HepG2 (cell line): ENCODE data around the gene PUDP. TPM values are rescaled to one million over a fixed set of nuclear protein-coding genes. Genes with fewer than 3 reads are reported as not detected.
"Not testable (repeated sequence)": the region's sequence is repeated elsewhere in the genome, so short reads cannot be mapped to it uniquely, and the experiment has no call there.

Source experiments
- ATAC-seq: fragments of 200-7000 bp; cut with Tn5 transposase; 3 replicates; pipeline ENCODE4 v1.9.1; 2020; ENCODE audit warnings: mild to moderate bottlenecking, moderate library complexity
- BruUV-seq: library from RNA; stranded (reverse); fragments of 400-500 nt; replicated peaks from 2 replicates; lab custom pipeline; 2021; lab: Mats Ljungman, UMichigan
- CTCF ChIA-PET: fragments of 300-600 bp; formaldehyde crosslinking; extraction: SDS; loops from one replicate; lab custom pipeline; 2021; ENCODE audit warnings: low total read pairs, inconsistent platforms, low intra/inter-chr PET ratio; lab: Yijun Ruan, JAX
- POLR2A ChIA-PET: fragments of 350-600 bp; sonication (Branson Sonifier 250); formaldehyde crosslinking; loops from one replicate; lab custom pipeline; 2020; ENCODE audit warnings: antibody characterized with exemption, inconsistent platforms; lab: Yijun Ruan, JAX
- DNase-seq: peaks from one replicate; pipeline ENCODE4 v3.0.0-alpha.2; 2015; ENCODE audit warnings: low spot score
- FAIRE-seq: peaks from 3 replicates; lab custom pipeline; 2011; peaks lifted over from hg19 to GRCh38; lab: Jason Lieb, UNC
- H2AFZ ChIP-seq: one replicate; pipeline ENCODE4 v1.6.1; 2011; ENCODE audit warnings: low read length, inconsistent platforms
- H3K27ac ChIP-seq: fragments of 300-600 bp; 3 replicates; pipeline ENCODE4 v1.8.0; 2011; ENCODE audit warnings: mixed run types, mild to moderate bottlenecking, mixed read lengths, low read length, inconsistent platforms; ENCODE audit not compliant: insufficient read depth; ENCODE audit errors: extremely low read length
- H3K27me3 ChIP-seq, 2 experiments: fragments of 200-600 bp in 1 of 2; 2 replicates in 1 of 2; 3 replicates in 1 of 2; pipeline versions ENCODE4 v1.6.0 to v1.8.0; 2011; ENCODE audit warnings: low read length in 2 of 2, mild to moderate bottlenecking in 2 of 2, moderate library complexity in 2 of 2, inconsistent platforms in 1 of 2; ENCODE audit not compliant: insufficient read depth in 2 of 2, control insufficient read depth in 1 of 2
- H3K36me3 ChIP-seq, 2 experiments: fragments of 200-600 bp in 1 of 2; replicated peaks in 1 of 2; 2 replicates in 1 of 2; 3 replicates in 1 of 2; pipeline versions ENCODE4 v1.5.1 to v1.8.0; 2011; ENCODE audit warnings: low read length in 2 of 2, inconsistent platforms in 1 of 2; ENCODE audit not compliant: insufficient read depth in 2 of 2, control insufficient read depth in 1 of 2
- H3K4me1 ChIP-seq: 2 replicates; pipeline ENCODE4 v1.5.1; 2012; ENCODE audit warnings: low read length, inconsistent platforms; ENCODE audit not compliant: insufficient read depth
- H3K4me2 ChIP-seq: 2 replicates; pipeline ENCODE4 v1.6.0; 2011; ENCODE audit warnings: low read depth, low read length, inconsistent platforms
- H3K4me3 ChIP-seq, 3 experiments: fragments of 200-600 bp in 1 of 3; sonication (generic), shearing (Covaris generic) in 1 of 3; replicated peaks in 1 of 3; 2 replicates each; pipeline ENCODE4 v1.5.1; 2011 to 2016; ENCODE audit warnings: low read length in 3 of 3, inconsistent platforms in 2 of 3, low read depth in 2 of 3, mild to moderate bottlenecking in 2 of 3, control low read depth in 1 of 3, mixed read lengths in 1 of 3; ENCODE audit not compliant: insufficient read depth in 1 of 3
- H3K79me2 ChIP-seq: one replicate; pipeline ENCODE4 v1.6.1; 2011; ENCODE audit warnings: low read length, inconsistent platforms; ENCODE audit not compliant: insufficient read depth
- H3K9ac ChIP-seq: 2 replicates; pipeline ENCODE4 v1.6.0; 2011; ENCODE audit warnings: mild to moderate bottlenecking, low read depth, low read length, inconsistent platforms; ENCODE audit not compliant: insufficient read depth
- H3K9me3 ChIP-seq: 2 replicates; pipeline ENCODE4 v1.5.1; 2012; ENCODE audit warnings: mild to moderate bottlenecking, low read length
- H4K20me1 ChIP-seq: 2 replicates; pipeline ENCODE4 v1.6.0; 2011; ENCODE audit warnings: inconsistent platforms, mild to moderate bottlenecking, low read length, moderate library complexity; ENCODE audit not compliant: insufficient read depth
- ARNTL ChIP-seq: sonication (generic); formaldehyde crosslinking; IDR thresholded peaks from 2 replicates; pipeline ENCODE4 v1.4.0; 2020; ENCODE audit warnings: mild to moderate bottlenecking, missing genetic modification reagents
- SYNCRIP ChIP-seq: fragments of 200-400 bp; formaldehyde crosslinking; IDR thresholded peaks from 2 replicates; pipeline ENCODE4 v1.6.1; 2018; ENCODE audit warnings: mild to moderate bottlenecking, low read depth, low read length; ENCODE audit not compliant: insufficient read depth
- TP53 ChIP-seq: sonication (generic); formaldehyde crosslinking; conservative IDR thresholded peaks from 2 replicates; pipeline ENCODE4 v1.4.0; 2020; ENCODE audit warnings: missing genetic modification reagents
- YEATS4 ChIP-seq: sonication (generic); formaldehyde crosslinking; IDR thresholded peaks from 2 replicates; pipeline ENCODE4 v1.4.0; 2020; ENCODE audit warnings: missing genetic modification reagents, borderline replicate concordance
- ZNF20 ChIP-seq: sonication (generic); formaldehyde crosslinking; IDR thresholded peaks from 2 replicates; pipeline ENCODE4 v1.4.0; 2020; ENCODE audit warnings: mild to moderate bottlenecking, moderate library complexity, missing genetic modification reagents
- ZNF33A ChIP-seq: sonication (generic); formaldehyde crosslinking; IDR thresholded peaks from 2 replicates; pipeline ENCODE4 v1.5.1; 2020; ENCODE audit warnings: missing genetic modification reagents, mild to moderate bottlenecking, moderate library complexity, borderline replicate concordance
- ZNF431 ChIP-seq: sonication (generic); formaldehyde crosslinking; IDR thresholded peaks from 2 replicates; pipeline ENCODE4 v1.9.0; 2022; ENCODE audit warnings: missing genetic modification reagents, low read depth, mild to moderate bottlenecking, borderline replicate concordance
- ZNF614 ChIP-seq: IDR thresholded peaks from 2 replicates; pipeline ENCODE4 v1.6.1; 2018; ENCODE audit warnings: missing biosample characterization, missing genetic modification reagents, inconsistent platforms, borderline replicate concordance
- ZNF619 ChIP-seq: sonication (generic); formaldehyde crosslinking; IDR thresholded peaks from 2 replicates; pipeline ENCODE4 v1.4.0; 2020; ENCODE audit warnings: mild to moderate bottlenecking, missing genetic modification reagents
- WGBS: methylation state at CpG from one replicate; pipeline ENCODE4 v1.1.6; 2017; ENCODE audit warnings: low lambda C conversion rate; 5-methylcytosine and 5-hydroxymethylcytosine counted together
- in situ Hi-C: cut with HindIII; loops from 2 replicates; pipeline ENCODE4 v1.10.0; 2017; ENCODE audit warnings: low pct_unique_long_range_greater_than_20kb; ENCODE audit not compliant: extremely low pct_ligation_motif_present
- intact Hi-C: fragments of 100-400 bp; cut with micrococcal nuclease; formaldehyde crosslinking; loops from one replicate; pipeline ENCODE4 v1.10.0; 2022; ENCODE audit not compliant: unreplicated experiment
- polyA plus RNA-seq, 8 experiments: library from polyadenylated mRNA; depleted of rRNA in 3 of 8; stranded (reverse) in 7 of 8; unstranded in 1 of 8; fragments of >200 nt; fragmentation: Illumina TruSeq in 4 of 8; extraction: Trizol in 4 of 8; gene quantifications; 2 replicates each; pipeline versions ENCODE4 v1.2.1 to v1.2.3, GENCODE V29; 2011 to 2016; ENCODE audit warnings: low read depth in 4 of 8, missing spikeins in 1 of 8, mixed read lengths in 1 of 8; ENCODE audit not compliant: insufficient read depth in 1 of 8
- total RNA-seq, 5 experiments: library from RNA; depleted of rRNA; stranded (reverse); fragments of >200 nt; fragmentation: Illumina TruSeq; extraction: Trizol; gene quantifications; 2 replicates each; pipeline ENCODE4 v1.2.3, GENCODE V29; 2016; ENCODE audit warnings: low read depth in 1 of 5
- TF ChIP-seq, protein P1 (sequence below): sonication (generic); formaldehyde crosslinking; IDR thresholded peaks from 2 replicates; pipeline ENCODE4 v1.5.0; 2020; ENCODE audit warnings: mild to moderate bottlenecking, missing genetic modification reagents, moderate library complexity

Gene PUDP
- total and polyA plus RNA-seq, 2 of the 13 experiments (the other 11 are each of a cell fraction or from before 2014, with no cell fraction given) = 7.5 to 23.5 TPM

DNA sequence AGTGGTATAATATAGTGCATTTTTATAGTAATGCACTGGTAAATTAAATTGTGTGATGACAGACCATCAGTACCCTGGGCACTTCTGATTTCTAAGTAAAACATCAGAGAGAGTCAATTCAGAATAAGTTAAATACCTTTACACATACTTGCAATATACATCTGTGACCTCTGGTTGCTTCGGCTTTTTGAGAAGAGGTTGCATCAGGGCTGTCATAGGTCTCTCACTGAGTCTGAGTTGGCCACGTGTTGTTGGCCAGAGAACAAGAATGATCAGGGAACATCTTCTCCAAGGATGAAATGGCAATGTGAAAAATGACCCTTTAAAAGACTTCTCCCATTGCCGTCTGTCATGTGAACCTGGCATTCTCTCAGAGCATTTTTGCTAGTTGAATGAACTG, 36.9 kb upstream of the PUDP start:
- in situ Hi-C loops = no loop called here
- H3K4me3 ChIP-seq = no peak overlapping the region
- no peak for TF ChIP-seq ZNF33A (CRISPR knock-in tag)
- TF ChIP-seq ZNF614 (CRISPR knock-in tag) = no peak
- no peak for TF ChIP-seq ZNF431 (CRISPR knock-in tag)
- TF ChIP-seq YEATS4 = no peak
- no peak for TF ChIP-seq ARNTL (CRISPR knock-in tag)
- TF ChIP-seq ZNF20 (CRISPR knock-in tag) = no peak
- no peak for TF ChIP-seq SYNCRIP
- TF ChIP-seq, all 625 proteins: peak for 0
- H3K27ac ChIP-seq = no peak overlapping the region
- intact Hi-C loops = no loop called here
- ChIA-PET CTCF (no interaction called here), POLR2A (no interaction called here)
- WGBS = no CpG with 5 or more reads among the region's 3 CpGs
- no peak for DNase-seq
- no peak overlapping the region for H3K9ac ChIP-seq
- no peaks in the 10 kb centered on the region for H4K20me1 ChIP-seq
- no peaks in the 10 kb centered on the region for H3K9me3 ChIP-seq
- H2AFZ ChIP-seq = no peak overlapping the region
- ATAC-seq = no peak
- no peaks in the 10 kb centered on the region for H3K27me3 ChIP-seq
- no peak for FAIRE-seq
- no TSS peak for BruUV-seq
- H3K4me1 ChIP-seq = no peaks in the 10 kb centered on the region
- H3K4me2 ChIP-seq = no peak overlapping the region
- H3K79me2 ChIP-seq = no peaks in the 10 kb centered on the region
- H3K36me3 ChIP-seq = no peaks in the 10 kb centered on the region

DNA sequence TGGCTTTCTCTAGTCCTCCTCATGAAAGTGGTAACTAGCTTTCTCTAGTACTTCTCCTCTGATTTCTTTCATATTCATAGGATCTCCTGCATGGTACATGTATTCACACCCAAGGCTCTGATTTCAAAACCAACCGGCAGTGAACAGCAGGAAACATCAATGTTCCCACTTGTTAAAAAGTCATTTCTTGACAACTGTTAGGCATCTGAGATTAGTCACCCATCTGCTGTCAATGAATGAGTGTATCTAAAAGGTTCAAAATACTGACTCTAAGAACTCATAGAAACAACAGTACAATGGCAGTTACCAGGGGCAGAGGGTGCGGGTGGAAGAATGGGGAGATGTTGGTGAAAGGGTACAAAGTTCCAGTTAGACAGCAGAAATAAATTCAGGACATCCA, 31.5 kb upstream of the PUDP start:
- Histone ChIP-seq H4K20me1 (no peaks in the 10 kb centered on the region), H3K4me1 (no peaks in the 10 kb centered on the region), H3K27me3 (no peaks in the 10 kb centered on the region), H3K27ac (no peak overlapping the region), H3K9me3 (no peaks in the 10 kb centered on the region), H3K79me2 (no peaks in the 10 kb centered on the region), H3K36me3 (no peaks in the 10 kb centered on the region), H2AFZ (no peak overlapping the region), H3K4me2 (no peak overlapping the region), H3K9ac (no peak overlapping the region), H3K4me3 (no peak overlapping the region)
- intact Hi-C loops (no loop called here), in situ Hi-C loops (no loop called here)
- TF ChIP-seq ZNF619 (CRISPR knock-in tag) (no peak), TP53 (CRISPR knock-in tag) (no peak)
- TF ChIP-seq, protein P1, sequence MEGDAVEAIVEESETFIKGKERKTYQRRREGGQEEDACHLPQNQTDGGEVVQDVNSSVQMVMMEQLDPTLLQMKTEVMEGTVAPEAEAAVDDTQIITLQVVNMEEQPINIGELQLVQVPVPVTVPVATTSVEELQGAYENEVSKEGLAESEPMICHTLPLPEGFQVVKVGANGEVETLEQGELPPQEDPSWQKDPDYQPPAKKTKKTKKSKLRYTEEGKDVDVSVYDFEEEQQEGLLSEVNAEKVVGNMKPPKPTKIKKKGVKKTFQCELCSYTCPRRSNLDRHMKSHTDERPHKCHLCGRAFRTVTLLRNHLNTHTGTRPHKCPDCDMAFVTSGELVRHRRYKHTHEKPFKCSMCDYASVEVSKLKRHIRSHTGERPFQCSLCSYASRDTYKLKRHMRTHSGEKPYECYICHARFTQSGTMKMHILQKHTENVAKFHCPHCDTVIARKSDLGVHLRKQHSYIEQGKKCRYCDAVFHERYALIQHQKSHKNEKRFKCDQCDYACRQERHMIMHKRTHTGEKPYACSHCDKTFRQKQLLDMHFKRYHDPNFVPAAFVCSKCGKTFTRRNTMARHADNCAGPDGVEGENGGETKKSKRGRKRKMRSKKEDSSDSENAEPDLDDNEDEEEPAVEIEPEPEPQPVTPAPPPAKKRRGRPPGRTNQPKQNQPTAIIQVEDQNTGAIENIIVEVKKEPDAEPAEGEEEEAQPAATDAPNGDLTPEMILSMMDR (CRISPR knock-in tag) = no peak
- no TSS peak for BruUV-seq
- DNase-seq = no peak
- 100% methylated on average over 2 of the region's 2 CpGs for WGBS
- FAIRE-seq = no peak
- POLR2A ChIA-PET = no interaction called here
- CTCF ChIA-PET = no interaction called here
- ATAC-seq = no peak

DNA sequence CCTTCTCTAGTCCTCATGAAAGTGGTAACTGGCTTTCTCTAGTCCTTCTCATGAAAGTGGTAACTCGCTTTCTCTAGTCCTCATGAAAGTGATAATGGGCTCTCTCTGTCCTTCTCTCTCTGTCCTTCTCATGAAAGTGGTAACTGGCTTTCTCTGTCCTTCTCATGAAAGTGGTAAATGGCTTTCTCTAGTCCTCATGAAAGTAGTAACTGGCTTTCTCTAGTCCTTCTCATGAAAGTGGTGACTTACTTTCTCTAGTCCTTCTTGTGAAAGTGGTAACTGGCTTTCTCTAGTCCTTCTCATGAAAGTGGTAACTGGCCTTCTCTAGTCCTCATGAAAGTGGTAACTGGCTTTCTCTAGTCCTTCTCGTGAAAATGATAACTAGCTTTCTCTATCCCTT, 30.9 kb upstream of the PUDP start:
- in situ Hi-C loops, H3K79me2 ChIP-seq, BruUV-seq, H3K4me1 ChIP-seq, H2AFZ ChIP-seq, H3K9ac ChIP-seq, CTCF ChIA-PET, H3K27me3 ChIP-seq, H3K36me3 ChIP-seq, H3K9me3 ChIP-seq, H3K4me2 ChIP-seq, H4K20me1 ChIP-seq, FAIRE-seq, intact Hi-C loops, POLR2A ChIA-PET, DNase-seq, ATAC-seq, H3K4me3 ChIP-seq, H3K27ac ChIP-seq: not testable (repeated sequence)
- WGBS = 83% methylated on average over 2 of the region's 2 CpGs
